ENCODE results near the gene USP15.

Gene USP15

GRCh38 chr12:62375603-62376002 lies 115.4 kb downstream of the USP15 start:
- H3K36me3 ChIP-seq (ENCODE audit: low read length), result peaks cover 15% of the 10 kb centered on the region; the same call in 1 of the 2 replicates
- H4K20me1 ChIP-seq (ENCODE audit: low read depth, low read length), result no peaks in the 10 kb centered on the region
- TF ChIP-seq EZH2phosphoT487 (conservative IDR thresholded peaks at IDR 0.05; ENCODE audit: low read length), result no peak
- TF ChIP-seq, protein P1, sequence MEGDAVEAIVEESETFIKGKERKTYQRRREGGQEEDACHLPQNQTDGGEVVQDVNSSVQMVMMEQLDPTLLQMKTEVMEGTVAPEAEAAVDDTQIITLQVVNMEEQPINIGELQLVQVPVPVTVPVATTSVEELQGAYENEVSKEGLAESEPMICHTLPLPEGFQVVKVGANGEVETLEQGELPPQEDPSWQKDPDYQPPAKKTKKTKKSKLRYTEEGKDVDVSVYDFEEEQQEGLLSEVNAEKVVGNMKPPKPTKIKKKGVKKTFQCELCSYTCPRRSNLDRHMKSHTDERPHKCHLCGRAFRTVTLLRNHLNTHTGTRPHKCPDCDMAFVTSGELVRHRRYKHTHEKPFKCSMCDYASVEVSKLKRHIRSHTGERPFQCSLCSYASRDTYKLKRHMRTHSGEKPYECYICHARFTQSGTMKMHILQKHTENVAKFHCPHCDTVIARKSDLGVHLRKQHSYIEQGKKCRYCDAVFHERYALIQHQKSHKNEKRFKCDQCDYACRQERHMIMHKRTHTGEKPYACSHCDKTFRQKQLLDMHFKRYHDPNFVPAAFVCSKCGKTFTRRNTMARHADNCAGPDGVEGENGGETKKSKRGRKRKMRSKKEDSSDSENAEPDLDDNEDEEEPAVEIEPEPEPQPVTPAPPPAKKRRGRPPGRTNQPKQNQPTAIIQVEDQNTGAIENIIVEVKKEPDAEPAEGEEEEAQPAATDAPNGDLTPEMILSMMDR (IDR thresholded peaks at IDR 0.05; ENCODE audit: insufficient read depth, low read length, poor library complexity, severe bottlenecking), result no peak
- H3F3A ChIP-seq (ENCODE audit: insufficient read depth), result peaks cover 6% of the 10 kb centered on the region; the same call in 1 of the 2 replicates
- H3K9ac ChIP-seq (ENCODE audit: low read length), result no peak overlapping the region
- H3K27ac ChIP-seq (ENCODE audit: low read depth, low read length), result no peak overlapping the region
- H3K4me3 ChIP-seq (ENCODE audit: insufficient read depth, low read length, poor library complexity, severe bottlenecking), result no peak overlapping the region
- H2AFZ ChIP-seq (ENCODE audit: low read depth, low read length, severe bottlenecking), result no peak overlapping the region
- no peaks in the 10 kb centered on the region for H3K27me3 ChIP-seq (ENCODE audit: low read length)
- H3K9me2 ChIP-seq (replicated peaks; ENCODE audit: insufficient read depth, low read length), result no peaks in the 10 kb centered on the region
- H3K4me2 ChIP-seq (ENCODE audit: low read depth, low read length, poor library complexity, severe bottlenecking), result no peak overlapping the region
- no peaks in the 10 kb centered on the region for H3K9me3 ChIP-seq (ENCODE audit: insufficient read depth, low read length)
- H3K79me2 ChIP-seq (ENCODE audit: insufficient read depth, low read length), result 0 out of 2 replicates have a peak, but pooled peaks cover 3% of the 10 kb centered on the region

GRCh38 chr12:62379026-62379722 lies 119.0 kb downstream of the USP15 start:
- TF ChIP-seq, protein P1 (IDR thresholded peaks at IDR 0.05; ENCODE audit: insufficient read depth, low read length, poor library complexity, severe bottlenecking), result no peak
- no peak for TF ChIP-seq EZH2phosphoT487 (conservative IDR thresholded peaks at IDR 0.05; ENCODE audit: low read length)
- 0 out of 2 replicates have a peak, but pooled peaks cover 3% of the 10 kb centered on the region for H3K79me2 ChIP-seq (ENCODE audit: insufficient read depth, low read length)
- no peak overlapping the region for H3K4me2 ChIP-seq (ENCODE audit: low read depth, low read length, poor library complexity, severe bottlenecking)
- H3K9me3 ChIP-seq (ENCODE audit: insufficient read depth, low read length), result no peaks in the 10 kb centered on the region
- no peaks in the 10 kb centered on the region for H3F3A ChIP-seq (ENCODE audit: insufficient read depth)
- no peaks in the 10 kb centered on the region for H3K9me2 ChIP-seq (replicated peaks; ENCODE audit: insufficient read depth, low read length)
- no peak overlapping the region for H3K27ac ChIP-seq (ENCODE audit: low read depth, low read length)
- no peak overlapping the region for H3K4me3 ChIP-seq (ENCODE audit: insufficient read depth, low read length, poor library complexity, severe bottlenecking)
- no peak overlapping the region for H3K9ac ChIP-seq (ENCODE audit: low read length)
- no peak overlapping the region for H2AFZ ChIP-seq (ENCODE audit: low read depth, low read length, severe bottlenecking)
- peaks cover 35% of the 10 kb centered on the region; the same call in 1 of the 2 replicates for H3K36me3 ChIP-seq (ENCODE audit: low read length)
- no peaks in the 10 kb centered on the region for H4K20me1 ChIP-seq (ENCODE audit: low read depth, low read length)
- H3K27me3 ChIP-seq (ENCODE audit: low read length), result no peaks in the 10 kb centered on the region

GRCh38 chr12:62379723-62380045 lies 119.5 kb downstream of the USP15 start:
- Histone ChIP-seq H3K9ac (ENCODE audit: low read length) (no peak overlapping the region), H3K27ac (ENCODE audit: low read depth, low read length) (no peak overlapping the region), H3F3A (ENCODE audit: insufficient read depth) (no peaks in the 10 kb centered on the region), H3K9me2 (replicated peaks; ENCODE audit: insufficient read depth, low read length) (no peaks in the 10 kb centered on the region), H3K4me3 (ENCODE audit: insufficient read depth, low read length, poor library complexity, severe bottlenecking) (no peak overlapping the region), H3K4me2 (ENCODE audit: low read depth, low read length, poor library complexity, severe bottlenecking) (no peak overlapping the region), H3K36me3 (ENCODE audit: low read length) (peaks cover 38% of the 10 kb centered on the region; the same call in 1 of the 2 replicates), H3K79me2 (ENCODE audit: insufficient read depth, low read length) (0 out of 2 replicates have a peak, but pooled peaks cover 3% of the 10 kb centered on the region), H3K9me3 (ENCODE audit: insufficient read depth, low read length) (no peaks in the 10 kb centered on the region), H3K27me3 (ENCODE audit: low read length) (no peaks in the 10 kb centered on the region), H4K20me1 (ENCODE audit: low read depth, low read length) (no peaks in the 10 kb centered on the region), H2AFZ (ENCODE audit: low read depth, low read length, severe bottlenecking) (no peak overlapping the region)
- TF ChIP-seq EZH2phosphoT487 (conservative IDR thresholded peaks at IDR 0.05; ENCODE audit: low read length), result no peak
- TF ChIP-seq, protein P1 (IDR thresholded peaks at IDR 0.05; ENCODE audit: insufficient read depth, low read length, poor library complexity, severe bottlenecking), result no peak
